A673 (cell line): Measurements from ENCODE around the gene SLC29A3.

Experiments
- EZH2 ChIP-seq: fragments of 200-600 bp; sonication (generic); IDR thresholded peaks from 2 replicates; pipeline ENCODE4 v1.6.1; 2017; ENCODE audit warnings: borderline replicate concordance, low read depth, mild to moderate bottlenecking, mixed read lengths, antibody characterized with exemption, low read length; ENCODE audit not compliant: poor library complexity, severe bottlenecking
- TF ChIP-seq, protein P1 (sequence below): fragments of 300-800, 200-600 bp; sonication (generic); conservative IDR thresholded peaks from 2 replicates; pipeline ENCODE4 v1.5.1; 2017; ENCODE audit warnings: low read depth, mild to moderate bottlenecking, antibody characterized with exemption, low read length, moderate library complexity, mixed read lengths

DNA sequence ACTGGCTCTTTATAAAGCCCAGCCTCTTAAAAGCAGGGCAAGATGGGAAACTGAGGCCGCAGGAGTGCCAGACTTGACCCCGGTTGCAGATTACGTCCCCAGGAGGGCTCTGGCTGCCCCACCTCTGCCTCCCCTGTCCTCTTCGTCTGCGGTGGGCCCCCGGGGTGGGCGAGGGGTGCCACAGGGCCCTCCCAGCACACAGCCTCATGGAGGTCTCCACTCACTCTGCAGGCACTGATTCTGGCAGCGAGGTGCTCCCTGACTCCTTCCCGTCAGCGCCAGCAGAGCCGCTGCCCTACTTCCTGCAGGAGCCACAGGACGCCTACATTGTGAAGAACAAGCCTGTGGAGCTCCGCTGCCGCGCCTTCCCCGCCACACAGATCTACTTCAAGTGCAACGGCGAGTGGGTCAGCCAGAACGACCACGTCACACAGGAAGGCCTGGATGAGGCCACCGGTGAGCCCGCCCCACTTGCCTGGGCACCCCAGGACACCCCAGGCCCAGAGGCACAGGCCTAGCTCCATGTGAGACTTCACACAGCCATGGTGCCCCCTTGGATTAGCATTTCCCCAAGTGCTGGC lies 39.4 kb upstream of the SLC29A3 start:
- TF ChIP-seq, protein P1, sequence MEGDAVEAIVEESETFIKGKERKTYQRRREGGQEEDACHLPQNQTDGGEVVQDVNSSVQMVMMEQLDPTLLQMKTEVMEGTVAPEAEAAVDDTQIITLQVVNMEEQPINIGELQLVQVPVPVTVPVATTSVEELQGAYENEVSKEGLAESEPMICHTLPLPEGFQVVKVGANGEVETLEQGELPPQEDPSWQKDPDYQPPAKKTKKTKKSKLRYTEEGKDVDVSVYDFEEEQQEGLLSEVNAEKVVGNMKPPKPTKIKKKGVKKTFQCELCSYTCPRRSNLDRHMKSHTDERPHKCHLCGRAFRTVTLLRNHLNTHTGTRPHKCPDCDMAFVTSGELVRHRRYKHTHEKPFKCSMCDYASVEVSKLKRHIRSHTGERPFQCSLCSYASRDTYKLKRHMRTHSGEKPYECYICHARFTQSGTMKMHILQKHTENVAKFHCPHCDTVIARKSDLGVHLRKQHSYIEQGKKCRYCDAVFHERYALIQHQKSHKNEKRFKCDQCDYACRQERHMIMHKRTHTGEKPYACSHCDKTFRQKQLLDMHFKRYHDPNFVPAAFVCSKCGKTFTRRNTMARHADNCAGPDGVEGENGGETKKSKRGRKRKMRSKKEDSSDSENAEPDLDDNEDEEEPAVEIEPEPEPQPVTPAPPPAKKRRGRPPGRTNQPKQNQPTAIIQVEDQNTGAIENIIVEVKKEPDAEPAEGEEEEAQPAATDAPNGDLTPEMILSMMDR, result no peak
- no peak for TF ChIP-seq EZH2
